Ammon's horn (tissue), 1 donor: ENCODE data around the gene WDFY1.

ENCODE experiments used
- DNase-seq: peaks from one replicate; pipeline ENCODE4 v3.0.0-alpha.2; 2016; ENCODE audit warnings: low spot score

WDFY1 gene

GRCh38 chr2:223856584-223856983 is 88.6 kb downstream of the WDFY1 start:
- no peak for DNase-seq

- DNase-seq: no peak
Observed at GRCh38 chr2:223856021-223856420, 89.1 kb downstream of the WDFY1 start.

GRCh38 chr2:223855426-223855825 is 89.7 kb downstream of the WDFY1 start:
- no peak for DNase-seq

- no peak for DNase-seq
Observed at GRCh38 chr2:223854741-223855140, 90.4 kb downstream of the WDFY1 start.

GRCh38 chr2:223853425-223853837 is 91.7 kb downstream of the WDFY1 start:
- DNase-seq: no peak

GRCh38 chr2:223852281-223852795 is 92.8 kb downstream of the WDFY1 start:
- no peak for DNase-seq

- no peak for DNase-seq
Observed at GRCh38 chr2:223847410-223847809, 97.7 kb downstream of the WDFY1 start.

- DNase-seq: no peak
Observed at GRCh38 chr2:223846515-223846914, 98.6 kb downstream of the WDFY1 start.

- DNase-seq: no peak
Observed at GRCh38 chr2:223841436-223842190, 103.5 kb downstream of the WDFY1 start.

GRCh38 chr2:223837287-223838061 is 107.7 kb downstream of the WDFY1 start, which contains the start of gene AP1S3:
AP1S3 (minus strand) TSS chr2:223837582; CDS start chr2:223837450, 132 bp downstream.
- DNase-seq: peak; percentile 59

GRCh38 chr2:223835701-223836532 is 109.2 kb downstream of the WDFY1 start:
- DNase-seq: no peak

GRCh38 chr2:223834431-223834830 is 110.7 kb downstream of the WDFY1 start:
- DNase-seq: no peak

- DNase-seq: no peak
Observed at GRCh38 chr2:223832241-223832903, 112.8 kb downstream of the WDFY1 start.

GRCh38 chr2:223829128-223829527 is 116.0 kb downstream of the WDFY1 start:
- DNase-seq: no peak

- no peak for DNase-seq
Observed at GRCh38 chr2:223828314-223828713, 116.8 kb downstream of the WDFY1 start.

- no peak for DNase-seq
Observed at GRCh38 chr2:223826995-223827394, 118.1 kb downstream of the WDFY1 start.
